ENCODE measurements around the gene COG6. TPM values are rescaled to one million over a fixed set of nuclear protein-coding genes. Genes with fewer than 3 reads are reported as not detected.

COG6 gene
- total RNA-seq, 1 donor from 2014 or later, result 60.9 TPM

DNA sequence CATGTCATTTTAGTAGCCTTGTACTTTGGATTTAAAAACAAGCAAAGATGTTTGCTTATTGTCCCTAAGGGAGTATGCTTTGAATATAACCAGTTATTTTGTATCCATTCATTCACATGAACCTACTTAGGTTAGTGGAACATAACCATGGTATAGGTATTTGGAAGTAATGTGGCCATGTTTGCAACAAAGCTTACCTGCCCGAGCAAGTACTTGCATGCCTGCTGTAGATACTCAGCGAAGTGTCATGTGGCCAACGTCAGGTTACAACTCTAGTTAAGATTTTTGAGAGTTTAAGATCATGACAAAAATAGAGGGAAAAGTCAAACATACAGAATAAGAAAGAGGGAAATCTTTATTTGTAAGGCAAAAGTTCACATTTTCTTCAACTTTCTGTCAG lies 57.2 kb downstream of the COG6 start:
- no peaks in the 10 kb centered on the region for H3K27me3 Mint-ChIP-seq (ENCODE audit: low read depth)
- H3K4me3 Mint-ChIP-seq (ENCODE audit: unreplicated experiment), result no peak overlapping the region
- DNase-seq (ENCODE audit: low spot score), result no peak
- TF ChIP-seq, protein P1, sequence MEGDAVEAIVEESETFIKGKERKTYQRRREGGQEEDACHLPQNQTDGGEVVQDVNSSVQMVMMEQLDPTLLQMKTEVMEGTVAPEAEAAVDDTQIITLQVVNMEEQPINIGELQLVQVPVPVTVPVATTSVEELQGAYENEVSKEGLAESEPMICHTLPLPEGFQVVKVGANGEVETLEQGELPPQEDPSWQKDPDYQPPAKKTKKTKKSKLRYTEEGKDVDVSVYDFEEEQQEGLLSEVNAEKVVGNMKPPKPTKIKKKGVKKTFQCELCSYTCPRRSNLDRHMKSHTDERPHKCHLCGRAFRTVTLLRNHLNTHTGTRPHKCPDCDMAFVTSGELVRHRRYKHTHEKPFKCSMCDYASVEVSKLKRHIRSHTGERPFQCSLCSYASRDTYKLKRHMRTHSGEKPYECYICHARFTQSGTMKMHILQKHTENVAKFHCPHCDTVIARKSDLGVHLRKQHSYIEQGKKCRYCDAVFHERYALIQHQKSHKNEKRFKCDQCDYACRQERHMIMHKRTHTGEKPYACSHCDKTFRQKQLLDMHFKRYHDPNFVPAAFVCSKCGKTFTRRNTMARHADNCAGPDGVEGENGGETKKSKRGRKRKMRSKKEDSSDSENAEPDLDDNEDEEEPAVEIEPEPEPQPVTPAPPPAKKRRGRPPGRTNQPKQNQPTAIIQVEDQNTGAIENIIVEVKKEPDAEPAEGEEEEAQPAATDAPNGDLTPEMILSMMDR (IDR thresholded peaks at IDR 0.05), result no peak
- H3K4me1 Mint-ChIP-seq (ENCODE audit: low read depth), result no peaks in the 10 kb centered on the region
- H3K27ac Mint-ChIP-seq (ENCODE audit: unreplicated experiment), result no peak overlapping the region
- peaks cover 23% of the 10 kb centered on the region for H3K9me3 Mint-ChIP-seq (ENCODE audit: low read depth)
- H3K36me3 Mint-ChIP-seq (ENCODE audit: low read depth), result peaks cover 33% of the 10 kb centered on the region

DNA sequence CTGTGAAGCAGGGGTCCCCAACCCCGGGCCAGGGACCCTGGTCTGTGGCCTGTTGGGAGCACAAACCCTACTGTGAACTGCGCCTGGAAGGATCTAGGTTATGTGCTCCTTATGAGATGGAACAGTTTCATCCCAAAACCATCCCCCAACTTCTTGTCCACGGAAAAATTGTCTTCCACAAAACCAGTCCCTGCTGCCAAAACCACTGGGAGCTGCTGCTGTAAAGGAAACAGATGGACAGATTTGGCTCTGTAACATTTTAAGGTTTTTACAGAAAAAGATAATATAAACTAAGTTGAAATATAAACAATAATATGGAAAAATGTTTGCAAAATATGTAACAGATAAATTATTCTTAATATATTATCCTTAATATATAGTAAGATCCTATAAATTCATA lies 73.7 kb downstream of the COG6 start:
- H3K9me3 Mint-ChIP-seq (ENCODE audit: low read depth), result no peaks in the 10 kb centered on the region
- no peak overlapping the region for H3K4me3 Mint-ChIP-seq (ENCODE audit: unreplicated experiment)
- peaks cover 38% of the 10 kb centered on the region for H3K36me3 Mint-ChIP-seq (ENCODE audit: low read depth)
- no peaks in the 10 kb centered on the region for H3K4me1 Mint-ChIP-seq (ENCODE audit: low read depth)
- TF ChIP-seq, protein P1 (IDR thresholded peaks at IDR 0.05), result no peak
- DNase-seq (ENCODE audit: low spot score), result no peak
- H3K27ac Mint-ChIP-seq (ENCODE audit: unreplicated experiment), result no peak overlapping the region
- no peaks in the 10 kb centered on the region for H3K27me3 Mint-ChIP-seq (ENCODE audit: low read depth)

DNA sequence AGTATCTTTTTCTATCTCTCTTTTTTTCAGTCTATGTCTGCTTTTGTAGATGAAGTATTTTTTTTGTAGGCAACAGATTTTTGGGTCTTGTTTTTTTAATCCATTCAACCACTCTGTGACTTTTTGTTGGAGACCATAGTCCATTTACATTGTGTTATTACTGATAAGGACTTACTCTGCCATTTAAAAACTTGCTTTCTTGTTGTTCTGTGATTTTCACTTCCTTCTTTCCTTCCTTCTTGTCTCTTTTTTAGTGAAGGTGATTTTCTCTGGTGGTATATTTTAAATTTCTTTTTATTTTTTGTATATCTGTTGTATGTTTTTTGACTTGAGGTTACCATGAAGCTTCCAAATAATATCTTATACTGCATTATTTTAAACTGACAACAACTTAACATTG lies 79.5 kb downstream of the COG6 start:
- TF ChIP-seq, protein P1 (IDR thresholded peaks at IDR 0.05), result no peak
- no peak overlapping the region for H3K27ac Mint-ChIP-seq (ENCODE audit: unreplicated experiment)
- peaks cover 11% of the 10 kb centered on the region for H3K9me3 Mint-ChIP-seq (ENCODE audit: low read depth)
- no peaks in the 10 kb centered on the region for H3K27me3 Mint-ChIP-seq (ENCODE audit: low read depth)
- no peaks in the 10 kb centered on the region for H3K4me1 Mint-ChIP-seq (ENCODE audit: low read depth)
- H3K36me3 Mint-ChIP-seq (ENCODE audit: low read depth), result peaks cover 45% of the 10 kb centered on the region
- no peak for DNase-seq (ENCODE audit: low spot score)
- no peak overlapping the region for H3K4me3 Mint-ChIP-seq (ENCODE audit: unreplicated experiment)

DNA sequence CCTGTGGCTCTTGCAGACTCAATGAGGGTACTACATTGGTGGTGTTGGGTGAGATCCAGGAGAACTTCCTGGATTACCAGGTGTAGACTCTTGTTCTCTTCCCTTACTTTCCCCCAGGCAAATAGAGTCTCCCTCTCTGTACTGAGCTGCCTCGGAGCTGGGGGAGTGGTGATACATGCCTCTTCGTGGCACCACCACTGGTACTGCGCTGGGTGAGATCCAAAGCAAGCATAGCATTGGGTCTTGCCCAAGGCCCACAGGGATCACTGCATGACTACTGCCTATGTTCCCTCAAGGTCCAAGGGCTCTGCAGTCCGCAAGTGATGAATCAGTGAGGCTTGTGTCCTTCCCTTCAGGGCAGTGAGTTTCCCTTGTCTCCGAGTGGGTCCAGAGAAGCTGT lies 81.6 kb downstream of the COG6 start:
- TF ChIP-seq, protein P1 (IDR thresholded peaks at IDR 0.05), result no peak
- Mint-ChIP-seq H3K27ac (ENCODE audit: unreplicated experiment) (no peak overlapping the region), H3K9me3 (ENCODE audit: low read depth) (peaks cover 21% of the 10 kb centered on the region), H3K4me1 (ENCODE audit: low read depth) (no peaks in the 10 kb centered on the region), H3K36me3 (ENCODE audit: low read depth) (peaks cover 56% of the 10 kb centered on the region), H3K4me3 (ENCODE audit: unreplicated experiment) (no peak overlapping the region), H3K27me3 (ENCODE audit: low read depth) (no peaks in the 10 kb centered on the region)
- no peak for DNase-seq (ENCODE audit: low spot score)

DNA sequence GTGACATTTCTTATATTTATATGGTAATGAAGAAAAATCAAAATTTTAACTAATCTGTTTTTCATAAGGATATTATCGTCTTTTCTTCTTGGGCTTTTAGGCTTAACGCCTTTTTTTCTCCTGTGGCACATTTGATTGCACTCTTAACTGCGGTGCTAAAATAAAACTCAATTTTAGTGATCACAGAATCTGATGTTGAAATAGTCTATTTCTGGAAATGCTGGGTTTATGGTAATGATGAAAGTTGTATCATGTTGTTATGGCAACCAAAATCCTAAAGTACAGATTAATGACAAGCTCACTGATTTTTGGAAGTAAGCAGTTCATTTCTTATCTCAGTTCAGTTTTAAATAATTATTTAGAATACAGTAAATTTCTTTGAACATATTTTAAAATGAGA lies 85.3 kb downstream of the COG6 start:
- no peak for DNase-seq (ENCODE audit: low spot score)
- Mint-ChIP-seq H3K4me3 (ENCODE audit: unreplicated experiment) (no peak overlapping the region), H3K27me3 (ENCODE audit: low read depth) (no peaks in the 10 kb centered on the region), H3K27ac (ENCODE audit: unreplicated experiment) (no peak overlapping the region), H3K9me3 (ENCODE audit: low read depth) (peaks cover 36% of the 10 kb centered on the region), H3K36me3 (ENCODE audit: low read depth) (peaks cover 48% of the 10 kb centered on the region), H3K4me1 (ENCODE audit: low read depth) (no peaks in the 10 kb centered on the region)
- TF ChIP-seq, protein P1 (IDR thresholded peaks at IDR 0.05), result no peak

All from chondrocyte (in vitro differentiated cells).